H7 (cell line): ENCODE results near the gene RNF13. TPM values are rescaled to one million over a fixed set of nuclear protein-coding genes. Genes with fewer than 3 reads are reported as not detected.
"Not testable (repeated sequence)": the region's sequence is repeated elsewhere in the genome, so short reads cannot be mapped to it uniquely, and the experiment has no call there.

Source experiments
- DNase-seq: peaks from one replicate; pipeline ENCODE4 v3.0.0; 2012
- H3K27me3 ChIP-seq: 2 replicates; pipeline ENCODE4 v1.6.0; 2011; ENCODE audit warnings: mild to moderate bottlenecking, low read length; ENCODE audit not compliant: control insufficient read depth, insufficient read depth
- H3K36me3 ChIP-seq: replicated peaks from 2 replicates; pipeline ENCODE4 v1.5.1; 2011; ENCODE audit warnings: low read length; ENCODE audit not compliant: control insufficient read depth, insufficient read depth
- H3K4me3 ChIP-seq: 2 replicates; pipeline ENCODE4 v1.5.1; 2011; ENCODE audit warnings: low read depth, mild to moderate bottlenecking, control low read depth, low read length, moderate library complexity; ENCODE audit not compliant: insufficient read depth
- total RNA-seq: library from RNA; depleted of rRNA; stranded (reverse); fragments of >200 nt; shearing (Covaris generic); gene quantifications from 2 replicates; pipeline ENCODE4 v1.2.3, GENCODE V29; 2014

RNF13 gene
- total RNA-seq, 1 experiment from 2014 or later, result 31.3 TPM

- Histone ChIP-seq H3K36me3 (no peaks in the 10 kb centered on the region), H3K4me3 (no peak overlapping the region), H3K27me3 (no peaks in the 10 kb centered on the region)
- DNase-seq, result peak; percentile 71
These were observed 162.9 kb downstream of the RNF13 start for GRCh38 chr3:149975919-149976318.

GRCh38 chr3:149977386-149977785 is 164.4 kb downstream of the RNF13 start:
- H3K27me3 ChIP-seq, result no peaks in the 10 kb centered on the region
- DNase-seq, result no peak
- no peak overlapping the region for H3K4me3 ChIP-seq
- H3K36me3 ChIP-seq, result no peaks in the 10 kb centered on the region

- H3K36me3 ChIP-seq, H3K4me3 ChIP-seq: not testable (repeated sequence)
These were observed 169.0 kb downstream of the RNF13 start for GRCh38 chr3:149981979-149982378.

DNA sequence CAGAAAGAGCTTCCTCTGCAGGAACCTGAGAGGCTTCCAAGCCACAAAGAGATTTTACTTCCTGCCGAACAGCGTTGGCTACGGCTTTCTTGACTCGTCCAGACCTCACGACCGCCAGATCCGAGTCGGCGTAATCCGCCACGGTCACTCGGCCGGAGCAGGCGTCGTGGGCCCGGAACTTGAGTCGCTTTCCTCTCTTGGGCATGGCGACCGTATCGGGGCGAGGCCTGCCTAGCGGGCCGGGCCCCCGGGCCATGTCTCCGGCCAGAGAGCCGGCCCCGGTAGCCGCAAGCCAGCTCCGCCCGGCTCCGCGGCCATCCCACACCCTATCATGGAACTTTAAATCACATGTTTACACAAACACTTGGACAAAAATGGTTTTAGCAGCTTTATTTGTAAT is 170.0 kb downstream of the RNF13 start:
- DNase-seq, H3K36me3 ChIP-seq, H3K4me3 ChIP-seq, H3K27me3 ChIP-seq: not testable (repeated sequence)

More at GRCh38 chr3:149981979-149982378, 169.0 kb downstream of the RNF13 start:
- not testable (repeated sequence) for DNase-seq, H3K27me3 ChIP-seq

DNA sequence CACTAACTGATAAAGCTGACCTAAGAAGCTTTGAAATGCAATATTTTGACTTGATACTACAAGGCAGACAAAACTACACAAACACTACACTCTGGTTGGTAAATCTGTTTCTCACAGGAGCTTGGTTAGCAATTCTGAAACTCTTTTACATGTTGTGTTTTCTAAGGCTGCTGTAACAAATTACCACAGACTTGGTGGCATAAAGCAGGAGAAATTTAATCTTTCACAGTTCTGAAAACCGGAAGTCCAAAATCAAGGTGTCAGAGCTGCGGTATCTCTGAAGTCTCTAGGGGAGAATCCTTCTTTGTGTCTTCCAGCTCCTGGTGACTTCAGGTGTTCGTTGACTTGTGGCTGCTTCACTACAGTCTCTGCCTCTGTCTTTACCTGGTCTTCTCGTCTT is 170.6 kb downstream of the RNF13 start:
- no peaks in the 10 kb centered on the region for H3K27me3 ChIP-seq
- DNase-seq, result no peak
- H3K36me3 ChIP-seq, result no peaks in the 10 kb centered on the region
- no peak overlapping the region for H3K4me3 ChIP-seq

GRCh38 chr3:149989307-149989706 is 176.3 kb downstream of the RNF13 start:
- no peaks in the 10 kb centered on the region for H3K36me3 ChIP-seq
- DNase-seq, result no peak
- H3K4me3 ChIP-seq, result no peak overlapping the region
- no peaks in the 10 kb centered on the region for H3K27me3 ChIP-seq

DNA sequence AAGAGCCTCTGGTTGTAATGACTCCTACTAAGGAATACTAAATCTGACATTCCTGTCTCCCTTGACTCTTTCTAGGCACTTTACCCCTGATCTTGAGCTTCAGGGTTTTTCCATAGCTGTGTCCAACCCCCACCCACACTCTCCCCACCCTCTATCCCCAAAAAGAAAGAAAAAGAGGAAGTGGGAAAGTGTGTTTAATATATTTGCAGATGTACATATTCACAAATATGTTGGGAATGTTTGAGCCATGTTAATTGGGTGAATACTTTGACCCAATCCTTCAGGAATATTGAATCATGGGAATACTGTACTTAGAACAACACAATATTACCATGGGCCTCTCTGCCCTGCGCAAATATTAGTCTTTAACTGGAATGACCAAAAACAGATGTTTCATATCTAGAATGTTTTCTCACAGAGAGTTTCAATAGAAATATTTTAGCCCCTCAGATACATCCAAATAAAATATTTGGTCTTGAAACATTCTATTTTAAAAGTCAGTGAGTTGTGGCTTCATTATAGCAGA is 177.5 kb downstream of the RNF13 start:
- Histone ChIP-seq H3K36me3 (no peaks in the 10 kb centered on the region), H3K4me3 (no peak overlapping the region), H3K27me3 (no peaks in the 10 kb centered on the region)
- no peak for DNase-seq

DNA sequence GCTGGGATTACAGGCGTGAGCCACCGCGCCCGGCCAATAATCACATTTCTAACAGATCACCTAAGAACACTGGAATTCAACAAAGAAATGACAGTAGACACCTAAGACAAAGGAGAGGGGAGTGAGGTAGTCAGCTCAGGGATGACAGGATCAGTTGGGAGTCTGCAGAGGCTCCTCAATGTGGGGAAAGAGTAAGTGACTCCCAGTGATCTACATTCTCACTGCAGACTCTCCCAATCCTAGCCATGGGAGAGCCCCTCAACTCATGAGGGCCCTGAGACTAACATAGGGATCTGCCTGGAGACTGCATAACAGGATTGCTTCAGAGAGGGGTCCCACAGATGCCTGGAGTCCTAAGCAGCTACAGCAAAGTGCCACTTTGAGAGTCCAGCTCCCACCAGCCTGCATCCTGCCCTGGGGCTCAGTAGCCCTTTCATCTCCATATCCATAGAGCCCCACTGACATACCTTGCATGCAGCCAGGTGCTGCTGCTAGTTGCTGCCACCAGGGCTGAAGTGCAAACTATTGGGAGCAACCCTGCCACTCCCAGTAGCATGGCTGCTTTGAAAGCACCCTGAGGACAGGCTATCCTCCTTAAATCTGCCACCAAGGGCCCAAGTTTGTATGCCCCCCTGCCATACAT is 179.5 kb downstream of the RNF13 start:
- peak; percentile 20 for DNase-seq

DNA sequence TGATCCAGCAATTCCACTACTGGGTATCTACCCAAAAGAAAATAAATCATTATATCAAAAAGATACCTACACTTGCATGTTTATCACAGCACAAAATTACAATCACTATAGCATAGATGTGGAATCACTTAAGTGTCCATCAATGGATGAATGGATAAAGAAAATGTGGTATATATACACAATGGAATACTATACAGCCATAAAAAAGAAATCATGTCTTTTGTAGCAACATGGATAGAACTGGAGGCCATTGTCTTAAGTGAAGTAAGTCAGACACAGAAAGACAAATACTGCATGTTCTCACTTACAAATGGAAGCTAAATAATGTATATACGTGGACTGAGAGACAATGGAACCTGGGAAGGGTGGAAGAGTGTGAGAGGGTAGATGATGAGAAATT is 185.9 kb downstream of the RNF13 start:
- H3K4me3 ChIP-seq, result no peak overlapping the region
- H3K36me3 ChIP-seq, result no peaks in the 10 kb centered on the region
- no peak for DNase-seq
- no peaks in the 10 kb centered on the region for H3K27me3 ChIP-seq

More for the DNA sequence above, 179.5 kb downstream of the RNF13 start:
- H3K27me3 ChIP-seq, result no peaks in the 10 kb centered on the region
- H3K4me3 ChIP-seq, result no peak overlapping the region
- H3K36me3 ChIP-seq, result no peaks in the 10 kb centered on the region

- no peaks in the 10 kb centered on the region for H3K36me3 ChIP-seq
- no peak for DNase-seq
- H3K4me3 ChIP-seq, result no peak overlapping the region
- H3K27me3 ChIP-seq, result no peaks in the 10 kb centered on the region
These were observed 186.4 kb downstream of the RNF13 start for GRCh38 chr3:149999421-149999820.

- no peaks in the 10 kb centered on the region for H3K36me3 ChIP-seq
- no peak overlapping the region for H3K4me3 ChIP-seq
- no peak for DNase-seq
- H3K27me3 ChIP-seq, result no peaks in the 10 kb centered on the region
These were observed 187.6 kb downstream of the RNF13 start for GRCh38 chr3:150000641-150001040.

DNA sequence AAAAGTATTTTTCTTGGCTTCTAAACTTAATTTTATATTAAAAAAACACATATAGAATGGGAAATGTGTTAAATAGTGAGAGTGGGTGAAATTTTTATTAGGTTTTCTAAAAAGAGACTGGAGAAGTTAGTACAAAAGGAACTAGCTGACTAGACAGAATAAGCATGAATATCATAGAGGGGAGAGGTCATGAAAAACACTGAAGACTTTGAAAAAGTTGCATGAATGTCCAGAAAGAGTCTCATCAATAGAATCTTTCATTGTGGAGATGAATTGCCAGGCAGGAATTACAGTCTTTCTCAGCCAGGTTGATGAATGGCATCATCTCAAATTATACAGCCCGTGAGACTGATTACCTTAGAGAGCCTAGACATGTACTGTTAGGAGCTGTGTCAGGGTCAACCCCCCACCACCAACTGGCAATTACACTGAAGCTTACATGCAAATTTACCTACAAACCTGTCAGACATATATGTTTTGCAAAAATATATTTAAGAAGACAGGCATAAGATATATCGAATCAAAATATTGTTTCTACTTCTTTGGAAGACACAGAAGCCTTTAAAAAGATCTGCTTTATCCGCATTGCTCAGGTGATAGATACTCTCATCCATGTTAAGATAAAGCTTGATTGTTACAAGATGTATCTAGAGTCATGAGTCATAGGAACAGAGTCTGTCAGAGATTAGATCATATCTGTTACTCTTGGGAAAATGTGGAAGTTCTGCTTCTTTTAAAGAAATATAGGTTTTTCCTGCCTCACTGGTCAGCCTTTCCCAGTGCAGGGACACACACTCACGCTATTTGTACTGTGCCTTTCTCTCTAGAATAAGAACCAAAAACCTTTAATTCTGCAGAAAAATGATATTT is 192.5 kb downstream of the RNF13 start:
- Histone ChIP-seq H3K27me3 (no peaks in the 10 kb centered on the region), H3K36me3 (no peaks in the 10 kb centered on the region), H3K4me3 (no peak overlapping the region)
- DNase-seq, result no peak

- no peak for DNase-seq
- H3K4me3 ChIP-seq, result no peak overlapping the region
- H3K36me3 ChIP-seq, result no peaks in the 10 kb centered on the region
- no peaks in the 10 kb centered on the region for H3K27me3 ChIP-seq
These were observed 193.8 kb downstream of the RNF13 start for GRCh38 chr3:150006794-150007193.
